IPS-20b (cell line): ENCODE results near the gene THOC2.
"Not testable (repeated sequence)": the region's sequence is repeated elsewhere in the genome, so short reads cannot be mapped to it uniquely, and the experiment has no call there.

Experiments
- H3K27ac ChIP-seq: one replicate; pipeline ENCODE4 v1.5.1; 2013; ENCODE audit warnings: low read length
- H3K27me3 ChIP-seq: 2 replicates; pipeline ENCODE4 v1.6.1; 2013; ENCODE audit warnings: mild to moderate bottlenecking, low read length, inconsistent platforms; ENCODE audit not compliant: insufficient read depth
- H3K36me3 ChIP-seq: 2 replicates; pipeline ENCODE4 v1.6.1; 2013; ENCODE audit warnings: low read depth, mild to moderate bottlenecking, inconsistent platforms, low read length, moderate library complexity; ENCODE audit not compliant: insufficient read depth
- H3K4me1 ChIP-seq: 2 replicates; pipeline ENCODE4 v1.6.1; 2013; ENCODE audit warnings: mild to moderate bottlenecking, control low read depth, inconsistent platforms, low read length, moderate library complexity; ENCODE audit not compliant: insufficient read depth
- H3K4me3 ChIP-seq: 2 replicates; pipeline ENCODE4 v1.5.1; 2013; ENCODE audit warnings: mild to moderate bottlenecking, low read length, inconsistent platforms
- H3K9ac ChIP-seq: 2 replicates; pipeline ENCODE4 v1.6.1; 2013; ENCODE audit warnings: low read depth, mild to moderate bottlenecking, inconsistent platforms, low read length, moderate library complexity
- H3K9me3 ChIP-seq: 2 replicates; pipeline ENCODE4 v1.6.1; 2013; ENCODE audit warnings: mild to moderate bottlenecking, low read depth, low read length, inconsistent platforms; ENCODE audit not compliant: insufficient read depth

THOC2 gene

GRCh38 chrX:123755107-123755506 is 22.3 kb upstream of the THOC2 start:
- no peaks in the 10 kb centered on the region for H3K4me1 ChIP-seq
- no peak overlapping the region for H3K27ac ChIP-seq
- no peaks in the 10 kb centered on the region for H3K27me3 ChIP-seq
- no peaks in the 10 kb centered on the region for H3K9me3 ChIP-seq
- no peaks in the 10 kb centered on the region for H3K36me3 ChIP-seq
- H3K9ac ChIP-seq = no peak overlapping the region
- H3K4me3 ChIP-seq = no peak overlapping the region

- Histone ChIP-seq H3K27ac (no peak overlapping the region), H3K4me3 (no peak overlapping the region), H3K4me1 (no peaks in the 10 kb centered on the region), H3K27me3 (no peaks in the 10 kb centered on the region), H3K36me3 (no peaks in the 10 kb centered on the region), H3K9ac (no peak overlapping the region), H3K9me3 (no peaks in the 10 kb centered on the region)
Measured at GRCh38 chrX:123753656-123754350, 21.0 kb upstream of the THOC2 start.

- Histone ChIP-seq H3K9me3 (no peaks in the 10 kb centered on the region), H3K36me3 (no peaks in the 10 kb centered on the region)
Measured at GRCh38 chrX:123749643-123750042, 16.8 kb upstream of the THOC2 start.

GRCh38 chrX:123745511-123745910 is 12.7 kb upstream of the THOC2 start:
- no peak overlapping the region for H3K27ac ChIP-seq
- H3K36me3 ChIP-seq = no peaks in the 10 kb centered on the region
- no peaks in the 10 kb centered on the region for H3K4me1 ChIP-seq
- H3K9ac ChIP-seq = no peak overlapping the region
- no peaks in the 10 kb centered on the region for H3K9me3 ChIP-seq
- H3K4me3 ChIP-seq = no peak overlapping the region
- H3K27me3 ChIP-seq = no peaks in the 10 kb centered on the region

More at GRCh38 chrX:123749643-123750042, 16.8 kb upstream of the THOC2 start:
- Histone ChIP-seq H3K27ac (no peak overlapping the region), H3K27me3 (no peaks in the 10 kb centered on the region), H3K4me1 (no peaks in the 10 kb centered on the region), H3K9ac (no peak overlapping the region), H3K4me3 (no peak overlapping the region)

GRCh38 chrX:123743312-123743711 is 10.5 kb upstream of the THOC2 start:
- H3K9me3 ChIP-seq = no peaks in the 10 kb centered on the region
- no peak overlapping the region for H3K4me3 ChIP-seq
- H3K4me1 ChIP-seq = no peaks in the 10 kb centered on the region
- no peaks in the 10 kb centered on the region for H3K36me3 ChIP-seq
- no peak overlapping the region for H3K27ac ChIP-seq
- no peaks in the 10 kb centered on the region for H3K27me3 ChIP-seq
- H3K9ac ChIP-seq = no peak overlapping the region

GRCh38 chrX:123742440-123742839 is 9.6 kb upstream of the THOC2 start:
- Histone ChIP-seq H3K27ac (no peak overlapping the region), H3K9ac (no peak overlapping the region), H3K9me3 (no peaks in the 10 kb centered on the region), H3K27me3 (no peaks in the 10 kb centered on the region), H3K4me1 (no peaks in the 10 kb centered on the region), H3K36me3 (no peaks in the 10 kb centered on the region), H3K4me3 (no peak overlapping the region)

- Histone ChIP-seq H3K4me1 (no peaks in the 10 kb centered on the region), H3K9ac (no peak overlapping the region), H3K4me3 (no peak overlapping the region), H3K9me3 (no peaks in the 10 kb centered on the region), H3K36me3 (no peaks in the 10 kb centered on the region), H3K27ac (no peak overlapping the region), H3K27me3 (no peaks in the 10 kb centered on the region)
Measured at GRCh38 chrX:123740536-123740935, 7.7 kb upstream of the THOC2 start.

- H3K27me3 ChIP-seq = no peaks in the 10 kb centered on the region
- no peak overlapping the region for H3K27ac ChIP-seq
- no peak overlapping the region for H3K4me3 ChIP-seq
- H3K36me3 ChIP-seq = no peaks in the 10 kb centered on the region
- H3K9ac ChIP-seq = no peak overlapping the region
- no peaks in the 10 kb centered on the region for H3K9me3 ChIP-seq
- H3K4me1 ChIP-seq = no peaks in the 10 kb centered on the region
Measured at GRCh38 chrX:123740006-123740405, 7.2 kb upstream of the THOC2 start.

- Histone ChIP-seq H3K4me1 (no peaks in the 10 kb centered on the region), H3K9me3 (no peaks in the 10 kb centered on the region), H3K4me3 (no peak overlapping the region), H3K27me3 (no peaks in the 10 kb centered on the region), H3K9ac (no peak overlapping the region), H3K27ac (no peak overlapping the region), H3K36me3 (no peaks in the 10 kb centered on the region)
Measured at GRCh38 chrX:123739474-123739873, 6.6 kb upstream of the THOC2 start.

GRCh38 chrX:123738378-123738940 is 5.6 kb upstream of the THOC2 start:
- Histone ChIP-seq H3K9me3 (no peaks in the 10 kb centered on the region), H3K9ac (no peak overlapping the region), H3K36me3 (no peaks in the 10 kb centered on the region), H3K27ac (no peak overlapping the region), H3K4me3 (no peak overlapping the region), H3K27me3 (no peaks in the 10 kb centered on the region), H3K4me1 (no peaks in the 10 kb centered on the region)

GRCh38 chrX:123736333-123736921 is 3.6 kb upstream of the THOC2 start:
- Histone ChIP-seq H3K9ac (no peak overlapping the region), H3K4me1 (no peaks in the 10 kb centered on the region; the same call in 1 of the 2 replicates), H3K9me3 (no peaks in the 10 kb centered on the region), H3K36me3 (no peaks in the 10 kb centered on the region), H3K27me3 (no peaks in the 10 kb centered on the region), H3K4me3 (no peak overlapping the region), H3K27ac (no peak overlapping the region)

- H3K9ac ChIP-seq, H3K27ac ChIP-seq, H3K27me3 ChIP-seq, H3K4me3 ChIP-seq, H3K4me1 ChIP-seq, H3K9me3 ChIP-seq, H3K36me3 ChIP-seq: not testable (repeated sequence)
Measured at GRCh38 chrX:123735137-123735536, 2.3 kb upstream of the THOC2 start.
